HepG2 (cell line): Measurements from ENCODE around the gene NVL.

ENCODE experiments used
- IKZF4 ChIP-seq: sonication (generic); formaldehyde crosslinking; IDR thresholded peaks from 2 replicates; pipeline ENCODE4 v1.5.1; 2020; ENCODE audit warnings: borderline replicate concordance, mild to moderate bottlenecking, low read depth, missing genetic modification reagents; ENCODE audit errors: not compliant biosample characterization
- IKZF5 ChIP-seq: IDR thresholded peaks from 2 replicates; pipeline ENCODE4 v1.6.1; 2018; ENCODE audit warnings: missing genetic modification reagents, mild to moderate bottlenecking, missing compliant biosample characterization
- KAT8 ChIP-seq: IDR thresholded peaks from 2 replicates; pipeline ENCODE4 v1.6.1; 2016; ENCODE audit warnings: missing genetic modification reagents, missing compliant biosample characterization
- POLR2A ChIP-seq, 2 experiments: IDR thresholded peaks; 2 replicates each; pipeline ENCODE4 v1.6.1; 2011; ENCODE audit warnings: low read depth in 2 of 2, low read length in 2 of 2, mild to moderate bottlenecking in 1 of 2, moderate library complexity in 1 of 2; ENCODE audit not compliant: insufficient read depth in 1 of 2
- TAF15 ChIP-seq: fragments of 200-400 bp; formaldehyde crosslinking; IDR thresholded peaks from one replicate; pipeline ENCODE4 v1.6.1; 2018; ENCODE audit warnings: mild to moderate bottlenecking, low read depth, low read length; ENCODE audit not compliant: poor library complexity, severe bottlenecking
- ZNF512 ChIP-seq: sonication (generic); formaldehyde crosslinking; IDR thresholded peaks from 2 replicates; pipeline ENCODE4 v1.4.0; 2020; ENCODE audit warnings: mild to moderate bottlenecking, missing genetic modification reagents
- ZNF570 ChIP-seq: sonication (generic); formaldehyde crosslinking; IDR thresholded peaks from 2 replicates; pipeline ENCODE4 v1.4.0; 2020; ENCODE audit warnings: mild to moderate bottlenecking, missing genetic modification reagents, borderline replicate concordance

- TF ChIP-seq IKZF4 (CRISPR knock-in tag) = no peak
- TF ChIP-seq IKZF5 = no peak
- no peak for TF ChIP-seq ZNF512 (CRISPR knock-in tag)
- no peak for TF ChIP-seq POLR2A (IDR thresholded peaks at IDR 0.05; ENCODE audit: insufficient read depth in 1 of 2, low read depth in 2 of 2, low read length in 2 of 2)
- no peak for TF ChIP-seq KAT8 (CRISPR knock-in tag)
- no peak for TF ChIP-seq ZNF570 (CRISPR knock-in tag)
- no peak for TF ChIP-seq TAF15
Measured at GRCh38 chr1:224373008-224373590, 43.1 kb upstream of the NVL start.
